Activated T-helper 2 cell treated with anti-CD3 and anti-CD28 coated beads, Interferon-gamma antibody, Interleukin-2, Interleukin-4, amounts not matched to agents 10 μg/mL and 5 μg/mL and 100 μg/mL, durations not matched to agents 14 hours and 24 hours and 36 hours (primary cell): Measurements from ENCODE around the gene DNAH3. TPM values are rescaled to one million over a fixed set of nuclear protein-coding genes. Genes with fewer than 3 reads are reported as not detected.
A peak's percentile ranks its signal among the peaks of the same experiment; 100 is the strongest.
"Not testable (repeated sequence)": the region's sequence is repeated elsewhere in the genome, so short reads cannot be mapped to it uniquely, and the experiment has no call there.

Experiments
- DNase-seq: peaks from one replicate; pipeline ENCODE4 v3.0.0; 2021; ENCODE audit warnings: low spot score
- H3K27ac Mint-ChIP-seq: one replicate; pipeline ENCODE4 v1.8.0; 2021; ENCODE audit warnings: mixed read lengths
- H3K27me3 Mint-ChIP-seq: one replicate; pipeline ENCODE4 v1.8.0; 2021; ENCODE audit warnings: low read depth, mixed read lengths
- H3K36me3 Mint-ChIP-seq: one replicate; pipeline ENCODE4 v1.8.0; 2021; ENCODE audit warnings: low read depth, mixed read lengths
- H3K4me1 Mint-ChIP-seq: one replicate; pipeline ENCODE4 v1.8.0; 2021; ENCODE audit warnings: low read depth, mixed read lengths
- H3K4me3 Mint-ChIP-seq: one replicate; pipeline ENCODE4 v1.8.0; 2021; ENCODE audit warnings: low read depth, mild to moderate bottlenecking, moderate library complexity, mixed read lengths
- H3K9me3 Mint-ChIP-seq: one replicate; pipeline ENCODE4 v1.8.0; 2021; ENCODE audit warnings: mixed read lengths
- intact Hi-C: fragments of 100-400 bp; cut with micrococcal nuclease; formaldehyde crosslinking; loops from one replicate; pipeline ENCODE4 v1.15.1; 2023
- total RNA-seq: library from RNA; stranded (reverse); gene quantifications from 2 replicates; pipeline ENCODE4 v1.2.3, GENCODE V29; 2022

The DNAH3 gene
- total RNA-seq, 1 donor from 2014 or later, result 0.02 TPM

DNA sequence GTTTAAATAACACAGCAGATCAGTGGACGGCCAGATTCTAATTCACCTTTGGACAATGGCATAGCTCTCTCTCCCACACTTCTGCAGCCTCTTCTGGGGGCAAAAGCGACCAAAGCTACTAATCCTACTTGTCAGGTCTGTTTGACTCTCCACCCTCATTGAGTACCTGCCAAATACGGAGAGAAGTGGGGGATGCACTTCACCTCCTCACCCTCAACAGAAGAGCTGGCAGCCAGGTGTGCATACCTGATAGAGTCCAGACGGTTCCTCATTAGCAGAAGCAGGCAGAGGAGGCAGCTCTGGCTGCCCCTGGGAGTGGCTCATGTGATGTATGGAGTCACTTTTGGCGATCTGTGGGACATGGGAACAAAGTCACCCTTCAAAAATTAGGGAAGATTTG is 4.9 kb downstream of the DNAH3 start:
- no peaks in the 10 kb centered on the region for H3K9me3 Mint-ChIP-seq
- H3K36me3 Mint-ChIP-seq, result no peaks in the 10 kb centered on the region
- peaks cover 21% of the 10 kb centered on the region for H3K27me3 Mint-ChIP-seq
- H3K4me1 Mint-ChIP-seq, result no peaks in the 10 kb centered on the region
- no peak overlapping the region for H3K27ac Mint-ChIP-seq
- no peak overlapping the region for H3K4me3 Mint-ChIP-seq
- DNase-seq, result no peak
- intact Hi-C loops, result no loop called here

DNA sequence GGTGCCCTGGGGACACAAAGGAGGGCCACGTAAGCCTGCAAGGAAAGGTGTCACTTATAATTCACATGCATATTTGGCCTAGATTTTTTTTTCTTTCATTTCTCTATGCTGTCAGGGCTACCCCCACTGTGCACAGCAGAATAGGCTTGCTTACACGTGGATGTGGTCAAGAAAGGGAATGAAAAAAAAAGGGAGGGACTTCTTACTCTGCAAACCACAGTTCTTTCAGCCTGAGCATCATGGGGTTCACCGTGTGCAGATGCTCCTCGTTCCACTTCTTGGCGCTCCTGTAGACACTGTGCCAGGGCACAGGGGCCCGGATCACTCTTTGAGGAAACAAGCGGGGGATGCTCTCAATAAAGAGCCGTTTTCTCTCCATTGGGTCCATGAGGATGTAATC is 16.6 kb downstream of the DNAH3 start:
- H3K4me1 Mint-ChIP-seq, result no peaks in the 10 kb centered on the region
- H3K9me3 Mint-ChIP-seq, result no peaks in the 10 kb centered on the region
- H3K4me3 Mint-ChIP-seq, result no peak overlapping the region
- no peaks in the 10 kb centered on the region for H3K27me3 Mint-ChIP-seq
- intact Hi-C loops, result no loop called here
- no peak overlapping the region for H3K27ac Mint-ChIP-seq
- no peak for DNase-seq
- H3K36me3 Mint-ChIP-seq, result no peaks in the 10 kb centered on the region

- H3K9me3 Mint-ChIP-seq, result no peaks in the 10 kb centered on the region
- H3K27me3 Mint-ChIP-seq, result no peaks in the 10 kb centered on the region
- H3K4me3 Mint-ChIP-seq, result no peak overlapping the region
- no peaks in the 10 kb centered on the region for H3K4me1 Mint-ChIP-seq
- H3K36me3 Mint-ChIP-seq, result no peaks in the 10 kb centered on the region
- intact Hi-C loops, result no loop called here
- H3K27ac Mint-ChIP-seq, result no peak overlapping the region
- DNase-seq, result no peak
Observed at GRCh38 chr16:21130811-21131210, 19.8 kb downstream of the DNAH3 start.

GRCh38 chr16:21128991-21129390 is 21.7 kb downstream of the DNAH3 start:
- no peak for DNase-seq
- Mint-ChIP-seq H3K4me3 (no peak overlapping the region), H3K27me3 (peaks cover 2% of the 10 kb centered on the region), H3K9me3 (no peaks in the 10 kb centered on the region), H3K36me3 (no peaks in the 10 kb centered on the region), H3K4me1 (no peaks in the 10 kb centered on the region), H3K27ac (no peak overlapping the region)
- intact Hi-C loops, result no loop called here

- Mint-ChIP-seq H3K4me3 (no peak overlapping the region), H3K36me3 (no peaks in the 10 kb centered on the region), H3K27ac (no peak overlapping the region), H3K4me1 (no peaks in the 10 kb centered on the region), H3K9me3 (no peaks in the 10 kb centered on the region), H3K27me3 (peaks cover 2% of the 10 kb centered on the region)
- intact Hi-C loops, result no loop called here
- DNase-seq, result no peak
Observed at GRCh38 chr16:21126518-21126917, 24.1 kb downstream of the DNAH3 start.

- H3K27ac Mint-ChIP-seq, result no peak overlapping the region
- H3K27me3 Mint-ChIP-seq, result peaks cover 2% of the 10 kb centered on the region
- intact Hi-C loops, result no loop called here
- H3K4me3 Mint-ChIP-seq, result no peak overlapping the region
- DNase-seq, result no peak
- no peaks in the 10 kb centered on the region for H3K4me1 Mint-ChIP-seq
- no peaks in the 10 kb centered on the region for H3K36me3 Mint-ChIP-seq
- H3K9me3 Mint-ChIP-seq, result no peaks in the 10 kb centered on the region
Observed at GRCh38 chr16:21125191-21125590, 25.5 kb downstream of the DNAH3 start.

- H3K36me3 Mint-ChIP-seq, result no peaks in the 10 kb centered on the region
- peaks cover 2% of the 10 kb centered on the region for H3K4me1 Mint-ChIP-seq
- H3K4me3 Mint-ChIP-seq, result no peak overlapping the region
- H3K27ac Mint-ChIP-seq, result no peak overlapping the region
- DNase-seq, result no peak
- intact Hi-C loops, result no loop called here
- peaks cover 9% of the 10 kb centered on the region for H3K9me3 Mint-ChIP-seq
- H3K27me3 Mint-ChIP-seq, result peaks cover 2% of the 10 kb centered on the region
Observed at GRCh38 chr16:21120976-21121520, 29.6 kb downstream of the DNAH3 start.

DNA sequence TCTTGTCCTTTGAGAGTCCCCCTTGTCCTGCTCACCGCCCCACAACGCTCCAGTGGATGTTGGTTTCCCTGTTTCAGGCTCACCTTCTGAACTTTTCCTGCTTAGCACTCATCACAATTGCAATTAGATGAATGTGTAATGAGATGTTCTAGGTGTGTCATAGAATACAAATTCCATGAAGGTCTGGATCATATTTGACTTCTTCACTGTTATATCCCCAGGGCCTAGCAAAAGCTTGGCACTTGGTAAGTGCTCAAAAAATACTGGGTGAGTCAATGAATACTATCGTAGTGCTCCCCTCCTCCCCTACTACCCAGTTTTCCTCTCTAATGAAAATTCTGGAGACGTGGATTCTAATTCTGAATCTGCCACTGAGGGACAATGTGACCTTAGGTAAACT is 33.1 kb downstream of the DNAH3 start:
- peaks cover 10% of the 10 kb centered on the region for H3K9me3 Mint-ChIP-seq
- no peak overlapping the region for H3K4me3 Mint-ChIP-seq
- DNase-seq, result no peak
- peaks cover 2% of the 10 kb centered on the region for H3K4me1 Mint-ChIP-seq
- no peaks in the 10 kb centered on the region for H3K36me3 Mint-ChIP-seq
- peaks cover 2% of the 10 kb centered on the region for H3K27me3 Mint-ChIP-seq
- intact Hi-C loops, result no loop called here
- H3K27ac Mint-ChIP-seq, result no peak overlapping the region

DNA sequence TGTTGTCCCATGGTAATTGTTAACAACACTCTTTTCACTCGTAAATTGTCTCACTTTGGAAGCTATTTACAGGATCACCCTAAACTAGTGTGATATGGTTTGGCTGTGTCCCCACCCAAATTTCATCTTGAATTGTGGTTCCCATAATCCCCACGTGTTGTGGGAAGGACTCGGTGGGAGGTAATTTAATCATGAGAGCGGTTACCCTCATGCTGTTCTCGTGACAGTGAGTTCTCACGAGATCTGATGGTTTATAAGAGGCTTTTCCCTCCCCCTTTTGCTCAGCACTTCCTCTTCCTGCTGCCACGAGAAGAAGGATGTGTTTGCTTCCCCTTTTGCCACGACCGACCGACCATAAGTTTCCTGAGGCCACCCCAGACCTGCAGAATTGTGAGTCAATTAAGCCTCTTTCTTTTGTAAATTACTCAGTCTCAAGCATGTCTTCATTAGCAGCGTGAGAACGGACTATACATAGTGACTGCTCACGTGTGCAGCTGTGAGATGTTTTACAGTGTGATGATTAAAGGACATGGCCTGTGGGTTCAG is 34.4 kb downstream of the DNAH3 start:
- no peak for DNase-seq

GRCh38 chr16:21115551-21115950 is 35.1 kb downstream of the DNAH3 start:
- DNase-seq, intact Hi-C loops, H3K9me3 Mint-ChIP-seq, H3K36me3 Mint-ChIP-seq, H3K4me1 Mint-ChIP-seq, H3K27ac Mint-ChIP-seq, H3K27me3 Mint-ChIP-seq, H3K4me3 Mint-ChIP-seq: not testable (repeated sequence)

More for the DNA sequence above, 34.4 kb downstream of the DNAH3 start:
- Mint-ChIP-seq H3K27ac (no peak overlapping the region), H3K27me3 (peaks cover 4% of the 10 kb centered on the region), H3K4me3 (peak overlapping the region; percentile 64), H3K9me3 (peaks cover 10% of the 10 kb centered on the region), H3K36me3 (no peaks in the 10 kb centered on the region), H3K4me1 (peaks cover 2% of the 10 kb centered on the region)
- intact Hi-C loops, result no loop called here

DNA sequence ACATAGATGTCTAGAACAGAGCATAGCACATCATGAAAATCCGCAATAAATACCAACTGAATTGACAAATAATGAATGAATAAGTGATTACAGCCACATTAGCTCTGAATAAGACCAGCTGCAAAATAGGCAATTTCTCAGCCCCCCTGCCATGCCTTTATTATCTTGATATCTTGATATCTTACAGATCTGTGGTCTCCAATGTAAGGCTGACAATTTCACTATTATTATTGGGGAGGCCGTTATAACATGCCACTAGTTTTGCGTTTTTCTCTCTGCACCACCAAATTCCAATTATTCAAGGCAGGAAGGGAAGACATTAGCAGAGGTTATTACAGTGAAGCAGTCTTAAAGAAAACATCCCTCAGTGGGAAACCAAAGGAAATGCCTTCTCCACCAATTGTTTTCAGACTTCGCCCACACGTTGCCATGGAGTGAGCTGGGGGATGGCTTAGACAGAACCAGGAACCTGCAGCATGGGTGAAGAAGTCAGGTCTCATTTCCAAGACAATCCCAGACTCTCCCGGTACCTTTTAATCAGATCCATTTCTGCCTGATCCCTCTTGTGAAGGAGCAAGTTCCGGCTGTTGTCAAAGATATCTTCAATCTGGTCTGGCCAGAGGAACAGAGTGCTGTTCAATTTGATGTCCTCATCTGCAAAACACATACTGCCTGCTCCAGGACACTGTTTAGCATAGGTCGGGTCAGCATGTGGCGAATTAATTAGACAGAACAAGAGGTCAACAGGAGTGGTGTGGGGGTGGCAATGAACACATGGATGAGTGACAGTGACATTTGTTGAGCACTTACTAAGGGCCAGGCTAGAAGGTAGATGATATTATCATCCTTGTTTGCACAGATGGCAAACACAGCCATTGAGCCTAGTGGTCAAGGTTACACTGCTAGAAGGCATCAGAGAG is 46.4 kb downstream of the DNAH3 start:
- intact Hi-C loops, result no loop called here
- H3K27me3 Mint-ChIP-seq, result peaks cover 11% of the 10 kb centered on the region
- no peak for DNase-seq
- no peak overlapping the region for H3K27ac Mint-ChIP-seq
- H3K36me3 Mint-ChIP-seq, result no peaks in the 10 kb centered on the region
- no peak overlapping the region for H3K4me3 Mint-ChIP-seq
- peaks cover 3% of the 10 kb centered on the region for H3K4me1 Mint-ChIP-seq
- H3K9me3 Mint-ChIP-seq, result no peaks in the 10 kb centered on the region

- H3K27ac Mint-ChIP-seq, result no peak overlapping the region
- H3K9me3 Mint-ChIP-seq, result no peaks in the 10 kb centered on the region
- DNase-seq, result no peak
- H3K27me3 Mint-ChIP-seq, result peaks cover 22% of the 10 kb centered on the region
- no peaks in the 10 kb centered on the region for H3K36me3 Mint-ChIP-seq
- H3K4me3 Mint-ChIP-seq, result no peak overlapping the region
- peaks cover 3% of the 10 kb centered on the region for H3K4me1 Mint-ChIP-seq
- intact Hi-C loops, result no loop called here
Observed at GRCh38 chr16:21101631-21102420, 48.8 kb downstream of the DNAH3 start.
